Prostate gland (tissue), 2 donors: ENCODE results near the gene S100A6.

Experiments used
- POLR2A ChIP-seq: fragments of 450-650 bp; IDR thresholded peaks from one replicate; pipeline ENCODE4 v1.6.1; 2016; ENCODE audit warnings: antibody characterized with exemption, mild to moderate bottlenecking
- TF ChIP-seq, protein P1 (sequence below), 4 experiments: fragments of 200-600 bp in 2 of 4; fragments of 450-650 bp in 2 of 4; sonication (generic) in 2 of 4; IDR thresholded peaks; 1 replicate in 3 of 4; 2 replicates in 1 of 4; pipeline ENCODE4 v1.5.1; 2016 to 2019; ENCODE audit warnings: antibody characterized with exemption in 4 of 4, mild to moderate bottlenecking in 2 of 4, moderate library complexity in 2 of 4

DNA sequence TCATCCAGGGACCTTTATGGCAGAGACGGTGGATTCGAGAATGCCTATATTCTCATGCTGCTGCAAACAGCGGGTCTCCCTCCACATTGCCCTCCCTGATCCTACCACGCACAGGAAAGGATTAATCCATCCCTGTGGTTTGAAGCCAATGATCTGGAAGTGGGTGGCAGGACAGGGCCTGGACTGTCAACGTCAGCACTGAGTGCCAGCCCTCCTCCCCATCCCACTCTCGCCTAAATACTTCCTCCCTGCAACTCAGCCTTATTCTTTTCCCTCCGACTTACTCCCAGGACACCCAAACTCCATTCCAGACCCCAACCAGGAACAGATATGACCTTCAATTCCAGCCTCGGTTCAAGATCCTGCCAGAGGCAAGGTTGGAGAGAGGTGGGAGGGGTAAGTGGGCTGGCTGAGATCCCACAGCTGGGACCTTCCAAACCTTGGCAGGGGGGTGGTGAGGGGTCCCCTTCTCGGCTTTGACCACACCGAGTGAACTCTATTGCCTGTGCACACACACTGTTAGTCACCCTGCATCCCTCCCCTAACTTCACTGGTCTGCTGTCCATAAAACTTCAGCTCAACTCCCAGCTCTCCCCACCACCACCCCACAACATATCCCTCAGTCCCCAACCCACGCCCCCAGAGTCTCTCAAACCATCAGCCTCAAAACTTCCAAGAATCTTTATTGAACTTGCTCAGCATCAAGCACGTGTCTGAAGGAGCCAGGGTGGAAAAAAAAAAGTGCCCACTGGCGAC lies 7.3 kb upstream of the S100A6 start:
- TF ChIP-seq, protein P1, sequence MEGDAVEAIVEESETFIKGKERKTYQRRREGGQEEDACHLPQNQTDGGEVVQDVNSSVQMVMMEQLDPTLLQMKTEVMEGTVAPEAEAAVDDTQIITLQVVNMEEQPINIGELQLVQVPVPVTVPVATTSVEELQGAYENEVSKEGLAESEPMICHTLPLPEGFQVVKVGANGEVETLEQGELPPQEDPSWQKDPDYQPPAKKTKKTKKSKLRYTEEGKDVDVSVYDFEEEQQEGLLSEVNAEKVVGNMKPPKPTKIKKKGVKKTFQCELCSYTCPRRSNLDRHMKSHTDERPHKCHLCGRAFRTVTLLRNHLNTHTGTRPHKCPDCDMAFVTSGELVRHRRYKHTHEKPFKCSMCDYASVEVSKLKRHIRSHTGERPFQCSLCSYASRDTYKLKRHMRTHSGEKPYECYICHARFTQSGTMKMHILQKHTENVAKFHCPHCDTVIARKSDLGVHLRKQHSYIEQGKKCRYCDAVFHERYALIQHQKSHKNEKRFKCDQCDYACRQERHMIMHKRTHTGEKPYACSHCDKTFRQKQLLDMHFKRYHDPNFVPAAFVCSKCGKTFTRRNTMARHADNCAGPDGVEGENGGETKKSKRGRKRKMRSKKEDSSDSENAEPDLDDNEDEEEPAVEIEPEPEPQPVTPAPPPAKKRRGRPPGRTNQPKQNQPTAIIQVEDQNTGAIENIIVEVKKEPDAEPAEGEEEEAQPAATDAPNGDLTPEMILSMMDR (IDR thresholded peaks at IDR 0.05), result no peak
- TF ChIP-seq POLR2A, result no peak
